Uterus (tissue), 2 donors: ENCODE results near the gene LPCAT3.

ENCODE experiments used
- CTCF ChIP-seq, 4 experiments: fragments of 200-600 bp in 2 of 4; fragments of 450-650 bp in 2 of 4; sonication (generic) in 2 of 4; IDR thresholded peaks; one replicate each; pipeline ENCODE4 v1.5.1; 2016 to 2019; ENCODE audit warnings: antibody characterized with exemption in 4 of 4, mild to moderate bottlenecking in 2 of 4, moderate library complexity in 1 of 4
- POLR2A ChIP-seq, 2 donors: fragments of 450-650 bp; IDR thresholded peaks; one replicate each; pipeline ENCODE4 v1.6.1; 2016; ENCODE audit warnings: antibody characterized with exemption in 2 of 2, mild to moderate bottlenecking in 1 of 2, moderate library complexity in 1 of 2

DNA sequence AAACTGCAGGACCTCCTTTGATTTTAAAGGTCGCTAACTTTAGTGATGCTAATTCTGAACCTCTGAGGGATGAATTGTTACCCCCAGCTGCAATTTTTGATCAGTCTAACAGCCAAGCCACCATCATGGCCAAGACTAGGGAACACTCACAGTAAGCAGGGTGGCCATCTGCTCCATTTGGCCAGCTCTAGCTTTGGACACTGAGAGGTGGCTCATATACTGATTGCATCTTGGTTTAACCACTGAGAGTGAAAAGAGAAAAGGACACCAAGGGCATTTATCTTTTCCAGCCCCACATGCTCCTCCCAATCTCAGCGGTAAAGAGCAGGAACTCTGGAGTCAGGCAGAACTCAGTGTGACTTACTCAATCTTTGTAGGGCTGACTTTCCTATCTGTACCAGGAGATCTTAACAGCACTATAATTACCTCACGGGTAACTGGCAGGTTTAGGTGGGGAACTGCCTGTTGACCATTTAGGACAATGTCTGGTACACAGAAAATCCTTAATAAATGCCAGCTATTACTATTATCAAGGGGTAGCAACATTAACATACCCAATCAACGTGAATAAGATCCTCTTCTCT lies 6.2 kb downstream of the LPCAT3 start:
- TF ChIP-seq CTCF (IDR thresholded peaks at IDR 0.05) (no peak), POLR2A (IDR thresholded peaks at IDR 0.05) (no peak)
